Thymus (tissue), 11 donors: ENCODE measurements around the gene STXBP6. TPM values are rescaled to one million over a fixed set of nuclear protein-coding genes. Genes with fewer than 3 reads are reported as not detected.

Experiments used
- DNase-seq, 9 donors: peaks; one replicate each; pipeline ENCODE4 v3.0.0-alpha.2; 2013; ENCODE audit warnings: low spot score in 9 of 9, low read depth in 6 of 9, missing footprints in 1 of 9
- H3K27ac ChIP-seq, 2 donors: one replicate each; pipeline ENCODE4 v1.5.1; 2013; ENCODE audit warnings: control low read depth in 1 of 2, low read depth in 1 of 2, low read length in 1 of 2, mild to moderate bottlenecking in 1 of 2, moderate library complexity in 1 of 2
- H3K27me3 ChIP-seq, 2 donors: one replicate each; pipeline ENCODE4 v1.5.1; 2013; ENCODE audit warnings: low read length in 1 of 2; ENCODE audit not compliant: control insufficient read depth in 2 of 2, insufficient read depth in 1 of 2
- H3K36me3 ChIP-seq, 2 donors: one replicate each; pipeline ENCODE4 v1.5.1; 2013; ENCODE audit warnings: low read length in 1 of 2, mild to moderate bottlenecking in 1 of 2, moderate library complexity in 1 of 2; ENCODE audit not compliant: control insufficient read depth in 2 of 2, insufficient read depth in 2 of 2
- H3K4me1 ChIP-seq, 2 donors: one replicate each; pipeline ENCODE4 v1.5.1; 2013; ENCODE audit warnings: low read length in 2 of 2; ENCODE audit not compliant: control insufficient read depth in 2 of 2, insufficient read depth in 2 of 2
- H3K4me3 ChIP-seq, 2 donors: one replicate each; pipeline ENCODE4 v1.5.1; 2013; ENCODE audit warnings: low read length in 2 of 2, control low read depth in 1 of 2, mild to moderate bottlenecking in 1 of 2
- H3K9me3 ChIP-seq, 2 donors: one replicate each; pipeline ENCODE4 v1.5.1; 2013; ENCODE audit warnings: low read length in 1 of 2, mild to moderate bottlenecking in 1 of 2; ENCODE audit not compliant: control insufficient read depth in 2 of 2, insufficient read depth in 1 of 2
- WGBS: extraction: QIAGEN DNeasy Blood & Tissue Kit; methylation state at CpG from one replicate; pipeline ENCODE4 v1.1.7; 2013; 5-methylcytosine and 5-hydroxymethylcytosine counted together
- polyA plus RNA-seq: library from polyadenylated mRNA; stranded (reverse); fragments of 200-250 nt; gene quantifications from one replicate; pipeline ENCODE4 v1.2.3, GENCODE V29; 2013
- total RNA-seq: library from RNA; stranded (reverse); fragments of 120-200 nt; gene quantifications from one replicate; pipeline ENCODE4 v1.2.4, GENCODE V29; 2013
- donor health status: healthy.

The STXBP6 gene
- total and polyA plus RNA-seq, 2 donors: 6.9 to 8.3 TPM

GRCh38 chr14:24935796-24936195 is 114.2 kb downstream of the STXBP6 start:
- DNase-seq: peak in 1 of 9 donors; percentile 16
- H3K4me1 ChIP-seq: no peaks in the 10 kb centered on the region
- H3K27me3 ChIP-seq: no peaks in the 10 kb centered on the region
- H3K36me3 ChIP-seq: no peaks in the 10 kb centered on the region
- WGBS: 93% methylated on average over 1 of the region's 1 CpG
- H3K9me3 ChIP-seq: no peaks in the 10 kb centered on the region
- H3K27ac ChIP-seq: peak overlapping the region in 1 of 2 donors; percentile 14
- H3K4me3 ChIP-seq: no peak overlapping the region

- DNase-seq: no peak
- WGBS: 92% methylated on average over 1 of the region's 1 CpG
- Histone ChIP-seq H3K27me3 (no peaks in the 10 kb centered on the region), H3K4me1 (no peaks in the 10 kb centered on the region), H3K4me3 (no peak overlapping the region), H3K27ac (no peak overlapping the region), H3K36me3 (no peaks in the 10 kb centered on the region), H3K9me3 (no peaks in the 10 kb centered on the region)
Observed at GRCh38 chr14:24928386-24928900, 121.5 kb downstream of the STXBP6 start.

GRCh38 chr14:24927809-24928208 is 122.1 kb downstream of the STXBP6 start:
- Histone ChIP-seq H3K27ac (no peak overlapping the region), H3K27me3 (no peaks in the 10 kb centered on the region), H3K36me3 (no peaks in the 10 kb centered on the region), H3K9me3 (no peaks in the 10 kb centered on the region), H3K4me3 (no peak overlapping the region), H3K4me1 (no peaks in the 10 kb centered on the region)
- 17% methylated on average over 4 of the region's 4 CpGs for WGBS
- no peak for DNase-seq

GRCh38 chr14:24925771-24926374 is 124.1 kb downstream of the STXBP6 start:
- DNase-seq: no peak
- Histone ChIP-seq H3K27me3 (no peaks in the 10 kb centered on the region), H3K4me3 (no peak overlapping the region), H3K27ac (no peak overlapping the region), H3K9me3 (no peaks in the 10 kb centered on the region), H3K36me3 (no peaks in the 10 kb centered on the region), H3K4me1 (no peaks in the 10 kb centered on the region)
- 94% methylated on average over 5 of the region's 5 CpGs for WGBS

- Histone ChIP-seq H3K27ac (no peak overlapping the region), H3K9me3 (no peaks in the 10 kb centered on the region), H3K36me3 (no peaks in the 10 kb centered on the region), H3K4me3 (no peak overlapping the region), H3K27me3 (no peaks in the 10 kb centered on the region), H3K4me1 (no peaks in the 10 kb centered on the region)
- 94% methylated on average over 3 of the region's 3 CpGs for WGBS
- no peak for DNase-seq
Observed at GRCh38 chr14:24924544-24924943, 125.4 kb downstream of the STXBP6 start.

- no peak overlapping the region for H3K27ac ChIP-seq
- H3K9me3 ChIP-seq: no peaks in the 10 kb centered on the region
- DNase-seq: no peak
- no peaks in the 10 kb centered on the region for H3K36me3 ChIP-seq
- no peaks in the 10 kb centered on the region for H3K4me1 ChIP-seq
- H3K4me3 ChIP-seq: no peak overlapping the region
- H3K27me3 ChIP-seq: no peaks in the 10 kb centered on the region
- 100% methylated on average over 1 of the region's 1 CpG for WGBS
Observed at GRCh38 chr14:24921903-24922302, 128.0 kb downstream of the STXBP6 start.

GRCh38 chr14:24920265-24921075 is 129.5 kb downstream of the STXBP6 start:
- Histone ChIP-seq H3K9me3 (no peaks in the 10 kb centered on the region), H3K36me3 (no peaks in the 10 kb centered on the region), H3K4me3 (no peak overlapping the region), H3K27ac (no peak overlapping the region), H3K4me1 (no peaks in the 10 kb centered on the region), H3K27me3 (no peaks in the 10 kb centered on the region)
- WGBS: 74% methylated on average over 4 of the region's 4 CpGs
- DNase-seq: no peak

- no peaks in the 10 kb centered on the region for H3K36me3 ChIP-seq
- DNase-seq: no peak
- H3K4me3 ChIP-seq: no peak overlapping the region
- H3K4me1 ChIP-seq: no peaks in the 10 kb centered on the region
- no peaks in the 10 kb centered on the region for H3K9me3 ChIP-seq
- no peak overlapping the region for H3K27ac ChIP-seq
- 82% methylated on average over 4 of the region's 4 CpGs for WGBS
- H3K27me3 ChIP-seq: no peaks in the 10 kb centered on the region
Observed at GRCh38 chr14:24918822-24919221, 131.1 kb downstream of the STXBP6 start.

GRCh38 chr14:24915958-24916595 is 133.9 kb downstream of the STXBP6 start:
- WGBS: 94% methylated on average over 2 of the region's 2 CpGs
- Histone ChIP-seq H3K9me3 (no peaks in the 10 kb centered on the region), H3K27ac (no peak overlapping the region), H3K27me3 (no peaks in the 10 kb centered on the region), H3K4me3 (no peak overlapping the region), H3K4me1 (peaks cover 0 to under 1% of the 10 kb centered on the region in 2 donors), H3K36me3 (no peaks in the 10 kb centered on the region)
- DNase-seq: no peak
